Hematopoietic multipotent progenitor cell treated with erythropoietin and hydrocortisone succinate and interleukin-3 and kit ligand, for 17 days (in vitro differentiated cells): Measurements from ENCODE around the gene HMCES.
"Not testable (repeated sequence)": the region's sequence is repeated elsewhere in the genome, so short reads cannot be mapped to it uniquely, and the experiment has no call there.

ENCODE experiments used
- DNase-seq: peaks from one replicate; pipeline ENCODE4 v3.0.0-alpha.2; 2015; ENCODE audit warnings: low spot score

The HMCES gene

DNA sequence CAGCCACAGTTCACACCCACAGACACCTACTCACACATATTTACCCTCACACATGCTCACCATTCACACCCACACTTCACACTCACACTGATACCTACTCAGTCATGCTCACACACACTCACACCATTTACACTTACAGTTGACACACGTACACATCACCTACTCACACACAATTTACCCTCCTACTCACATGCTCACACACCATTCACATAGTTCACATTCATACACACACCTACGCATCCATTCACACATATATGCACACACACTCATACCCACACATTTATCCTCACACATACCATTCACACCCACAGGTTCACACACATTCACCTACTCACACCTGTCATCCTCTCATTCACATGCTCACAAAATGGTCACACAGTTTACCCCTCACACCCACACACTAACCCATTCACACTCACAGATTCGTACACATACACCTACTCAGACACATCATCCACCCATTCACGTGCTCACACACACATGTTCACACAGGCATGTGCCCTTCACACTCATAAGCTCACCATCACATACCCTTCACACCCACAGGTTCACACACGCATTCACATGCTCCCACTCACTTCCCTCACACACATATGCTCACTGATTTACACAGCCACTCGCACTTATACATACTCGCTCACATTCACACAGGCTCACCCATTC lies 42.3 kb downstream of the HMCES start:
- DNase-seq = no peak

DNA sequence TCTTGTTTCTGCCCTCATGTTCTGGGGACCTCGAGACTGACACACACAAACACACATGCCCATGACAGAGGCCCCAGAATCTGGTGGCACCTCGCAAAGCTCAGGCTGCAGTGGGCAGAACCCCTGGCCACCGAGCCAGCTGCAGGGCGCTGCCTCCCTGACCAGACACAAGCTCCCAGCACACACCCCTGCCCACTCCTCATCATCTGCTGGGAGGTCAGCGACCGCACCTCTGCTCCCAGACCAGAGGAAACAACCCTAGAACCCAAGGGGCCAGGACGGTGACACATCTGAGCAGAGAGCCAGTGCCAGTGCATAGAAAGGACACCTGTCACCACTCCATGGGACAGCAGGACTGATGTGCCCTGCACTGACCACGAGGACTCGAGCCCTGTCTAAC lies 43.2 kb downstream of the HMCES start:
- no peak for DNase-seq

DNA sequence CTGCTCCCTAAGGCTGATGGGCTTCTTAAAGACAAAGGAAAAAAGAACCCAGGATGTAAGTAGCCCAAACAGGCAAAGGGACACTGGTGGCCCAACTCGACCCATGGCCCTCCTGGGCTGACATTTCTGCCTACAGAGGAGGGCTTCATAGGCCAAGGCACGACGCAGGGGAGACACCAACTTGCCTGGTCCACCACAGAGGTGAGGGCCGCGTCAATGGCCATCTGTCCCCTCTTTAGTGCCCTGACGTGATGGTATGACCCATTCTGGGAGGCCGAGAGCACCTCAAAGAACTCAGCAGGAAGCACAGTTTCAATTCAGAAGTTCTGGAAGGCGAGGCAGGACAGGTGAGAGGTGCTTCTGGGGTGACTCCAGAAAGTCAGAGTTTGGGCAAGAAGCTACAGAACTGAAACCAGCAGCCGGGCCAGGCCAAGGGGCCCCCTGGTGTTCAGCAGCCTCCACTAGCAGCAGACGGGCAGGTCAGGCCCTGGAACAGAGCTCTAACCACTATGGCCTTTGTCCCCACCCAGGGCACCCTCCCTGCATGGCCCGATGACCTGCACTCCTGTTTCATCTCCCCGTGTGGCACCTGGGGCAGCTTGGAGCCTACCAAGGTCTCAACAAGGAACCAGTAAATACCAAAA lies 45.1 kb downstream of the HMCES start:
- no peak for DNase-seq

DNA sequence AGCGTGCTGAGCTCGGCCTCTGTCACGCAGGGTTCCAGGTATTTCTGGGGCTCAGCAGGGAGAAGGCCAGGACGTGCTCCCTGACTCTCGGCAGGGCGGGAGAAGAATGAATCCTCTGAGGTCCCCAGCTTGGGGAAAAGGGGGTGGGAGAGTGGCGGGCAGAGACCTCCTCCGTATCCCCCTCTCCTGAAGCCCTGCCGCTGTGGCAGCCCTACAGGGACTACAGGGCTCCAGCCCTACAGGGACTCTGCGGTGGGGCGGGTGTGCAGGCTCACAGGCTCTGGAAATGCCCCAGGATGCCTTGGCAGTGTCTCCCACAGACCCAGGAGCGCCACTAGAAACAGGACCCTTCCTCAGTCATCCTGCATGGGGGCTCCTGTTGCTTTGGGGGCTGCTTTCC lies 46.2 kb downstream of the HMCES start:
- DNase-seq = no peak

GRCh38 chr3:129325383-129325782 lies 46.7 kb downstream of the HMCES start:
- DNase-seq = no peak

DNA sequence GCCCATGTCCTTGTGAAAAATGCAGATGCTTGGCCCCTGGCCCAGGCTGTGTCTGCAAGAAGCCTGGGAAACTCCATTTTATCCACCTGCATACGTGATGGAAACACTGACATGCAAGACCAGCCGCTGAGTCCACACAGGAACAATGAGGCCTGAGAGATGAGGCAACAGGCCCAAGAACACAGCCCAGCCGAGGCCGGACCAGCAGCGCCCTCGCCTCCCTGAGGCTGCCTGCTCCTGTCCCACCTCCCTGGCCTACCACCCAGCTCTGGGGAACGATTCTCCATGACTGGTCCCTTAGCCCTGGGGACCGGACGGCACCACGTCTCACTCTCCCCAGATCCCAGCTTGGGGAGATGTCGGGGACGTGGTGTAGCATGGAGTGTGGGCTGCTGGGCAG lies 47.5 kb downstream of the HMCES start:
- no peak for DNase-seq

- no peak for DNase-seq
Observed at GRCh38 chr3:129326595-129326994, 47.9 kb downstream of the HMCES start.

- DNase-seq = peak; percentile 40
Observed at GRCh38 chr3:129327510-129327909, 48.8 kb downstream of the HMCES start.

DNA sequence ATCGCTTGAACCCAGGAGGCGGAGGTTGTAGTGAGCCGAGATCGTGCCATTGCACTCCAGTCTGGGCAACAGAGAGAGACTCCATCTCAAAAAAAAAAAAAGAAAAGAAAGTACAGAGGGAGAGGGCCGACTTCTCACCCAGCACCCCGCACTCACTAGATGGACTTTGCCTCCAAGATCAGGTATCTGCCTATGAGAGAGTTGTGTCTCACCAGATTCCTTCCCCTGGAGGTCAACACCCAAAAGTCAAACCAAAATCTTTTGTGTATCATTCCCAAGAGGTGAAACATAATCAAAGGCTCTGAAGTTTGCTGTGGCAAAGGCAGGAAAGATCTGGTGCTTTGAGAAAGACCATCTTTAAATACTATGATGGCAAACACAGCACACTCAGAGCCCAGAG lies 51.2 kb downstream of the HMCES start:
- DNase-seq = no peak

DNA sequence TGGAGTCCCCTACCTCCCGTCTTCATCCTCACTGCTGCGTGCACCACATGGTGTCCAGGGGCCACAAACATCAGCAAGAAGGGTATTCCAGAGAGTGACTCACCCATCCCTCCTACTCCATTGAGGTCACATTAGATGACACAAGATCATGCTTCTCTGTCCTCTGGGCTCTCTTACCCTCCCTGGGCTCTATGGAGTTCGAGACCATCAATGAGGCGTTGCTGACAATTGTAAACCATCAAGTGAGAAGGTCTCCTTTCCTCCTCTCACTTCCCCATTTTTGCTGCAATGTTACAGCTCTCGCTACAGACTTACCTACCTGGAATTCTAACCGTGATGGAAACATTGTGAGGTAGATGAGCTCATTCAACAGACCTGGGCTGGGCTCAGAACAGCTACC lies 51.7 kb downstream of the HMCES start:
- DNase-seq = no peak

GRCh38 chr3:129333891-129334290 lies 55.2 kb downstream of the HMCES start:
- DNase-seq = no peak

DNA sequence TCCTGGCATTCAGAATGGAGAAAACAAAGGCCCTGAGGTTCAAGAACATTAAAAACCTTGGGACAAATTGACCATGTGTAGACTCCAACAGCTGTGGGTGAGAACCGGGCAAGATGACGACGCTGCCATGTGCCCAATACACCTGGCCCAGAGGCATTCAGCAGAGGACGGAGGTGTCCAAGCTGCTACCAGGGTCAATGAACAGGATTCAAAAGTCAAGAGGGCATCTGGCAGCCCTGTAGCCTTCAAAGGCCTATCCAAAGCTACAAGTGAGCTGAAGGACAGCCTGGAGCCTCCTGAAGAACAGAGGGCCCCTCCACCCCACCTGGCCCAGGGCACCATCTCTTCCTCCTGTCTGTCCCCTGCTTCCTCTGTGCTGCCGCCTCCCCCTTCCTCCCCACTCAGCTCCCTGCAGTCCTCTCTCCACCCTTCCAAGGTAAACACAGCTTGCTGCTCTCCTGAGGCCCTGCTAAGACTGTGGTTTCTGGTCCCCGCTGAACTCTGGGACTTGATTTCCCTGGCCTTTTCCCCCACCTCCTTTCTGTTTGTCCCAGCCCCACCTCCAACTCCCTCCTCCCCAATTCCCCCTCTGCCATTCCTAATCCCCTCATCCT lies 57.5 kb downstream of the HMCES start:
- DNase-seq = no peak

GRCh38 chr3:129337719-129338118 lies 59.0 kb downstream of the HMCES start:
- DNase-seq = not testable (repeated sequence)

GRCh38 chr3:129339186-129339585 lies 60.5 kb downstream of the HMCES start:
- not testable (repeated sequence) for DNase-seq

DNA sequence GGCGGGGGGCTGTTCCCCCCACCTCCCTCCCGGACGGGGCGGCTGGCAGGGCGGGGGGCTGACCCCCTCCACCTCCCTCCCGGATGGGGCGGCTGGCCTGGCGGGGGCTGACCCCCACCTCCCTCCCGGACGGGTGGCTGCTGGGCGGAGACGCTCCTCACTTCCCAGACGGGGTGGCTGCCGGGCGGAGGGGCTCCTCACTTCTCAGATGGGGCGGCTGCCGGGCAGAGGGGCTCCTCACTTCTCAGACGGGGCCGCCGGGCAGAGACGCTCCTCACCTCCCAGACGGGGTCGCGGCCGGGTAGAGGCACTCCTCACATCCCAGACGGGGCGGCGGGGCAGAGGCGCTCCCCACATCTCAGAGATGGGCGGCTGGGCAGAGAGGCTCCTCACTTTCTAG lies 61.2 kb downstream of the HMCES start:
- not testable (repeated sequence) for DNase-seq

DNA sequence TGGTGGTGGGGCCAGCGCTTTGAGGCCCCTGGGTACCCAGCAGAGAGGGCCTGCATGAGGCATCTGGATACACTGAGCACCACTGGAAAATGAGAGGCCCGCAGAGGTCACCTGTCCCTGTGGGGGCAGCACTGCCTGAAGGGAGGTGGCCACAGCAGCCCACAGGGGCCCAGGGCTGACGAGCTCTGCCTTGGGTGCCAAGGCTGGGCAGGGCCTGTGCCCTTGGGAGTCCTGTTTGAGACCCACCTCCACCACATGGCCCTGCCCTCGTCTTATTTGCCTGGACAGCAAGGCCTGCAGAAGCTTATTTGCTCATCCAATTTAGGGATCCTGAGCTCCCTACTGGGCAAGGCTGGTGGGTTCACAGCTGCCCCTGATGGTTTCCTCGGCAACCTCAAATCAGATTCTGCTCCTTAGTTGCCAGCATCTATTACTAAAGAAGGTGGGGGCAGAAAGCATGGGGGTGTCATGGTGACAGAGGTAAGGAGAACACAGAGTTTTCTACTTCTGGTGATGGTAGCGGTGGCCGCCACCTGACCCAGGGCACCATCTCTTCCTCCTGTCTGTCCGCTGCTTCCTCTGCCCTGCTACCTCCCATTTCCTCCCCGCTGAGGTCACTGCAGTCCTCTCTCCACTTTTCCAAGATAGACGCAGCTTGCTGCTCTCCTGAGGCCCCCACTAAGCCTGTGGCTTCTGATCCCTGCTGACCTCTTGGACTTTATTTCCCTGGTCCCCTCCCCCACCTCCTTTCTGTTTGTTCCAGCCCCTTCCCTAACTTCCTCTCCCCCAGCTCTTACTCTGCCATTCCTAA lies 62.9 kb downstream of the HMCES start:
- DNase-seq = no peak

- no peak for DNase-seq
Observed at GRCh38 chr3:129343643-129344360, 65.1 kb downstream of the HMCES start.

- no peak for DNase-seq
Observed at GRCh38 chr3:129344540-129345220, 66.0 kb downstream of the HMCES start.

- DNase-seq = no peak
Observed at GRCh38 chr3:129345281-129345680, 66.6 kb downstream of the HMCES start.

GRCh38 chr3:129345971-129346370 lies 67.3 kb downstream of the HMCES start:
- DNase-seq = no peak

DNA sequence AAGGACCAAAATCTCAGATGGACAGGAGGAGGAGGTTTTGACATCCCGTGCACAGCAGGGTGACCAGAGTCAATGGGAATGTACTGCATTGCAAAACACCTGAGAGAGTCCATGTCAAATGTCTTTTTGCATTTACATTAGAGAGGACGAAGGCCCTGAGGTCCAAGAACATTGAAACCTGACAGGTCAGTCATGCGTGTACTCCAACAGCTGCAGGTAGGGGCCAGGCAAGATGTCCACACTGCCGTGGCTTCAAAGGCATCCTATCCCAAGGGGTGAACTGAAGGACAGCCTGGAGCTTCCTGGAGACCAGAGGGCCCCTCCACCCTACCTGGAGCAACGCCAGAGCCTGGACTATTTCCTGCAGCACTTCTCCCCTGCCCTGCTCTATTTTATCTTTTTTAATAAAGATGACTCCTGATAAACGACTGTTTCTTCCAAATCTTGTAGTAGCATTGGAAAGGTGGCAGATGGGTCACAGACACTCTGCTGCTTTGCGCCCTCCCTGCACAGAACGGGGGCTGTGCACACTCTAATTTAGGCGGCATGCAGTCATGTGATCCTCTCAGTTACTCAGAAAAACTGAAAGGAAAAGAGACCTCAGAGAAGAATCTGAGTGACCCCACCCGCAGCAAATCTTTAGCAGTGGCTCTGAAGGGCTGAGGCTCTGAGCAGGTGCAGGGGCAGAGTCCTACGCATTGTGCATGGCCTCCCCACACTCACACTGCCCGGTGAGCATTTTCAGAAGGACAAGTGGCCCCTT lies 68.2 kb downstream of the HMCES start:
- DNase-seq = no peak
